Stimulated activated CD8-positive, alpha-beta memory T cell treated with anti-CD3 and anti-CD28 coated beads, Interleukin-7, amount 100 ng/mL, for 4 hours (primary cell): ENCODE results near the gene MEAK7.

Experiments used
- DNase-seq, 2 donors: peaks; one replicate each; pipeline ENCODE4 v3.0.0-alpha.2; 2020; ENCODE audit warnings: low read depth in 2 of 2

Gene MEAK7

GRCh38 chr16:84489131-84489530 is 15.3 kb downstream of the MEAK7 start:
- no peak for DNase-seq

- DNase-seq = no peak
These were observed 17.1 kb downstream of the MEAK7 start for GRCh38 chr16:84487358-84487757.

- DNase-seq = no peak
These were observed 17.8 kb downstream of the MEAK7 start for GRCh38 chr16:84486551-84487235.

GRCh38 chr16:84486126-84486525 is 18.3 kb downstream of the MEAK7 start:
- DNase-seq = no peak

GRCh38 chr16:84485255-84486010 is 19.0 kb downstream of the MEAK7 start:
- no peak for DNase-seq

GRCh38 chr16:84484579-84485254 is 19.7 kb downstream of the MEAK7 start:
- DNase-seq = no peak

- DNase-seq = no peak
These were observed 20.4 kb downstream of the MEAK7 start for GRCh38 chr16:84483882-84484565.

GRCh38 chr16:84482951-84483881 is 21.2 kb downstream of the MEAK7 start:
- no peak for DNase-seq

GRCh38 chr16:84482001-84482891 is 22.2 kb downstream of the MEAK7 start:
- DNase-seq = no peak

GRCh38 chr16:84481051-84481735 is 23.3 kb downstream of the MEAK7 start:
- DNase-seq = no peak

GRCh38 chr16:84479716-84480450 is 24.6 kb downstream of the MEAK7 start:
- DNase-seq = no peak

- no peak for DNase-seq
These were observed 26.1 kb downstream of the MEAK7 start for GRCh38 chr16:84478172-84478947.

- DNase-seq = no peak
These were observed 26.8 kb downstream of the MEAK7 start for GRCh38 chr16:84477661-84478060.

GRCh38 chr16:84476401-84476800 is 28.1 kb downstream of the MEAK7 start:
- DNase-seq = no peak

GRCh38 chr16:84475643-84476240 is 28.7 kb downstream of the MEAK7 start:
- DNase-seq = no peak

- no peak for DNase-seq
These were observed 32.5 kb downstream of the MEAK7 start for GRCh38 chr16:84471966-84472365.

- no peak for DNase-seq
These were observed 33.1 kb downstream of the MEAK7 start for GRCh38 chr16:84471316-84471715.

- no peak for DNase-seq
These were observed 36.8 kb downstream of the MEAK7 start for GRCh38 chr16:84467709-84468108.
